ENCODE measurements around the gene SRRM1. TPM values are rescaled to one million over a fixed set of nuclear protein-coding genes. Genes with fewer than 3 reads are reported as not detected.

The SRRM1 gene
- total and polyA plus RNA-seq, 7 donors: 31.2 to 78.4 (median 63.0) TPM

DNA sequence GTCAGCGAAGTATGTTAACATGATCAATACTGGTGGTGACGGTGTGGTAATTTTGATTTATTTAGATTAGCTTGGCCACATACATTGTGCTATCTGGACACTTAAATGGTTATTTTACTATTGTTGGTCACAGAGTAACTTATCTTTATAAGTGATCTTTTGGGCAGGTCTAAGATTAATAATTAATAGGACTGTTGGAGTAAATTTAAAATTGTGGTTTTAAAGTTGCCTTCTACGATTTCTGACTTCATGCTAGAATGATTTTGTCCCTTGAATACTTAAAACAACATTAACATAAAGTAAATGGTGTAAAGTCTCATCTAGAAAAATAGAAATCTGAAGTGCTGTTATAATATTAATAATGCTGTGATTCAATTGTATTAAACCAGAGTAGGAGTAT is 14.7 kb downstream of the SRRM1 start:
- 91 to 96% (median 93%) methylated on average over 3 of the region's 3 CpGs for WGBS, 3 donors
- no peak for ATAC-seq
- H3K27ac ChIP-seq: no peak overlapping the region

DNA sequence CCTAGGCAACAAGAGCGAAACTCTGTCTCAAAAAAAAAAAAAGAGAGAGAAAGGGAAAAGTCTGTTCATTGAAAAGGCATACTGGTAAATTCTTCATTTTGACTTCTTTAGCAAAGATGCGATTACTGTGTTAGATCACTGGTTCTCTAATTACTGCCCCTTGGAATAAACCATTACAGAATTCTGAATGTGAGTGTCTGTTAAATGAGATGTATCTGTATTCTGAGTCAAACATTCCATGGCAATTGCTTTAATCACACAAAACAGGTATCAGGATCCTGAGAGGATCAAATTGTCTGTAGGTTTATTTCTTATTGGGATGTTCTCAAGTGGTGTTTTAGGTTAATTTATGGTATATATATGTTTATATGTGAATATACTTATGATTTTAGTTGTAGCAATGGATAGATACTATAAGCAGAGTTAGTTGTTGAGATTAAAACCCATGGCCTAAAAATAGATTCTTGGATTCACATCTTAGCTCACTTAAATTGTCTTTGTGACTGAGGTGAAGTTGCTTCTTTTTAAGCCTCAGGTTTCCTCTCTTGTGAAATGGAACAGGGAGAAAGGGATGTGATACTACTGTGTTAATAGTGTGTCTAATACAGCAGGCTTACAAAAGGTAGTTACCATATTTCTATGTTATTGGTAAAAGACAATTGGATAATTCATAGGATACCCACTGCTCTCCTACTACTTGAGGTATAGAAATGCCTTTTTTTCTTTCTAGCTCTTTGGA is 16.2 kb downstream of the SRRM1 start:
- intact Hi-C loops (cut with DNase I): loop anchor here in 1 of 2 donors (10.0 kb wide), 1 partner anchor 565 kb away; no protein-coding TSS in a partner anchor
- no peak for DNase-seq
- Histone ChIP-seq H3K4me1 (no peaks in the 10 kb centered on the region), H3K27ac (no peak overlapping the region), H3K27me3 (ENCODE audit: insufficient read depth in 3 of 3, low read length in 2 of 3) (no peaks in the 10 kb centered on the region), H3K9me3 (no peaks in the 10 kb centered on the region), H3K36me3 (ENCODE audit: insufficient read depth in 1 of 2, low read depth in 1 of 2) (peaks cover 16 to 100% of the 10 kb centered on the region in 2 donors), H3K4me3 (no peak overlapping the region)
- WGBS, 3 donors: 95 to 96% (median 96%) methylated on average over 2 of the region's 2 CpGs
- TF ChIP-seq, protein P1, sequence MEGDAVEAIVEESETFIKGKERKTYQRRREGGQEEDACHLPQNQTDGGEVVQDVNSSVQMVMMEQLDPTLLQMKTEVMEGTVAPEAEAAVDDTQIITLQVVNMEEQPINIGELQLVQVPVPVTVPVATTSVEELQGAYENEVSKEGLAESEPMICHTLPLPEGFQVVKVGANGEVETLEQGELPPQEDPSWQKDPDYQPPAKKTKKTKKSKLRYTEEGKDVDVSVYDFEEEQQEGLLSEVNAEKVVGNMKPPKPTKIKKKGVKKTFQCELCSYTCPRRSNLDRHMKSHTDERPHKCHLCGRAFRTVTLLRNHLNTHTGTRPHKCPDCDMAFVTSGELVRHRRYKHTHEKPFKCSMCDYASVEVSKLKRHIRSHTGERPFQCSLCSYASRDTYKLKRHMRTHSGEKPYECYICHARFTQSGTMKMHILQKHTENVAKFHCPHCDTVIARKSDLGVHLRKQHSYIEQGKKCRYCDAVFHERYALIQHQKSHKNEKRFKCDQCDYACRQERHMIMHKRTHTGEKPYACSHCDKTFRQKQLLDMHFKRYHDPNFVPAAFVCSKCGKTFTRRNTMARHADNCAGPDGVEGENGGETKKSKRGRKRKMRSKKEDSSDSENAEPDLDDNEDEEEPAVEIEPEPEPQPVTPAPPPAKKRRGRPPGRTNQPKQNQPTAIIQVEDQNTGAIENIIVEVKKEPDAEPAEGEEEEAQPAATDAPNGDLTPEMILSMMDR (IDR thresholded peaks at IDR 0.05): no peak
- peak in 1 of 4 donors; percentile 71 for ATAC-seq

More for the DNA sequence above, 14.7 kb downstream of the SRRM1 start:
- Histone ChIP-seq H3K4me1 (no peaks in the 10 kb centered on the region), H3K36me3 (ENCODE audit: insufficient read depth in 1 of 2, low read depth in 1 of 2) (peaks cover 12 to 100% of the 10 kb centered on the region in 2 donors), H3K9me3 (no peaks in the 10 kb centered on the region), H3K27me3 (ENCODE audit: insufficient read depth in 3 of 3, low read length in 2 of 3) (no peaks in the 10 kb centered on the region), H3K4me3 (no peak overlapping the region)
- no peak for DNase-seq
- TF ChIP-seq, protein P1 (IDR thresholded peaks at IDR 0.05): no peak
- intact Hi-C loops (cut with DNase I): loop anchor here in 1 of 2 donors (10.0 kb wide), 1 partner anchor 567 kb away; no protein-coding TSS in a partner anchor

DNA sequence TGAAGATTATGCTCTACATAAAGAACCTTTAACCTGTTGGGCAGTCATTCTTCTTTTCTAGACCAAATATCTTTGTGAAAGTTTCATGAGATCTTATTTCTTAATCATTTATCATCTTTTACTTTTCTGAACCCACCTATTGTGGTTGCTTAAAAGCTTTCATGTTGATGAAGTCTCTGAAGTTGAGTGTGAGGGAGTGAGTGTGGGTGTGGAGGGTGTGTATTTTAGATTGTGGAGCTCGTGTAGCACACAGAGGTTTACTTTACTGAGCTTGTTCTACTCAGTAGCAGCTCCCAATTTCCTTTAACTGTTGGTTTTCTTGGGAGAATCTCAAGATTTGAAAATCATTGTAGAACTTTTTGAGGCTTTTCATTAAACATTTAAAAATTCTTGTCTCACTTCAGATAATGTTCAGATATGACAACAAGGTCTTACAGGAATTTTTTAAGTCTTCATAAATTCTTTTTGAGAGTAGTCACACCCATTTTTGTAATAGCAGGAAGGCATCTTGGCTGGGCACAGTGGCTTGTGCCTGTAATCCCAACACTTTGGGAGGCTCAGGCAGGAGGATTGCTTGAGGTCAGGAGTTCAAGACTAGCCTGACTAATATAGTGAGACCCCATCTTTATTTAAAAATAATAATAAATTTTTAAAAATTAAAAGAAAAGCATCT is 17.0 kb downstream of the SRRM1 start:
- WGBS, 3 donors: 40 to 50% (median 41%) methylated on average over 1 of the region's 1 CpG
- intact Hi-C loops (cut with DNase I): loop anchor here (10.0 kb wide), 1 partner anchor 565 kb away; no protein-coding TSS in a partner anchor

DNA sequence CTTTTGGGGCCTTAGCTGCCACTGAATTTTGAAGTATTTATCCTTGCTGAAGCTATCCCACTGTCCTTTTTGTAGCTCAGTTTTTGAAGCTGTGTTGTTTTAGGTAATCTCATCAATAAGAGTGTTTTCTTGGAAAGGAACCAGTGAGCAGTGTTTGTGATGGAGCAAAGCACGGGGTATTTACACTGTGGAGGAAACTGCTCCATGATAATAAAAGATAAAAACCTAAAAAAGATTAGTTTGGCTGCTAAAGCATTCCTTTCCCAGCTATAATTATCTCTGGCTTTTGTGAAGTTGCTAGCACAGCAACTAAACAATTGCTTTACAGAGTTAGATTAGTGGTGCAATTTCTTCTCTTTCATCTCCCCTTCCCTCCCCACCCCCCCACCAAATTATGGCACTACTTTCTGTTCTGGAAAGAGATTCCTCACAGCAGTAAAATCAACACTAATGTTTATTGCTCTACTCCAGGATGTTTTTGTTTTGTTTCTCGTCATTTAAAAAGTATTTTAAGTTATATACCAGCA is 21.5 kb downstream of the SRRM1 start:
- Histone ChIP-seq H3K36me3 (ENCODE audit: insufficient read depth in 1 of 2, low read depth in 1 of 2) (peaks cover 15 to 100% of the 10 kb centered on the region in 2 donors), H3K4me1 (no peaks in the 10 kb centered on the region), H3K27ac (no peak overlapping the region), H3K9me3 (no peaks in the 10 kb centered on the region), H3K4me3 (no peak overlapping the region), H3K27me3 (ENCODE audit: insufficient read depth in 3 of 3, low read length in 2 of 3) (no peaks in the 10 kb centered on the region)
- 65 to 68% (median 66%) methylated on average over 2 of the region's 2 CpGs for WGBS, 3 donors
- no peak for DNase-seq
- no peak for ATAC-seq
- intact Hi-C loops (cut with DNase I): loop anchor here in 1 of 2 donors (10.0 kb wide), 1 partner anchor 560 kb away; no protein-coding TSS in a partner anchor
- TF ChIP-seq, protein P1 (IDR thresholded peaks at IDR 0.05): no peak

More for the DNA sequence above, 17.0 kb downstream of the SRRM1 start:
- H3K4me1 ChIP-seq: no peaks in the 10 kb centered on the region
- ATAC-seq (no peak), DNase-seq (no peak)
- H3K27ac ChIP-seq: no peak overlapping the region
- TF ChIP-seq, protein P1 (IDR thresholded peaks at IDR 0.05): no peak
- H3K27me3 ChIP-seq (ENCODE audit: insufficient read depth in 3 of 3, low read length in 2 of 3): no peaks in the 10 kb centered on the region
- H3K4me3 ChIP-seq: no peak overlapping the region
- peaks cover 15 to 100% of the 10 kb centered on the region in 2 donors for H3K36me3 ChIP-seq (ENCODE audit: insufficient read depth in 1 of 2, low read depth in 1 of 2)
- H3K9me3 ChIP-seq: no peaks in the 10 kb centered on the region
